HG03520 (cell line): Measurements from ENCODE around the gene QPCTL.

Source experiments
- ATAC-seq: cut with Tn5 transposase; IDR thresholded peaks from one replicate; pipeline ENCODE4 v1.9.1; 2021; ENCODE audit warnings: mild to moderate bottlenecking, moderate library complexity; ENCODE audit not compliant: unreplicated experiment

QPCTL gene

DNA sequence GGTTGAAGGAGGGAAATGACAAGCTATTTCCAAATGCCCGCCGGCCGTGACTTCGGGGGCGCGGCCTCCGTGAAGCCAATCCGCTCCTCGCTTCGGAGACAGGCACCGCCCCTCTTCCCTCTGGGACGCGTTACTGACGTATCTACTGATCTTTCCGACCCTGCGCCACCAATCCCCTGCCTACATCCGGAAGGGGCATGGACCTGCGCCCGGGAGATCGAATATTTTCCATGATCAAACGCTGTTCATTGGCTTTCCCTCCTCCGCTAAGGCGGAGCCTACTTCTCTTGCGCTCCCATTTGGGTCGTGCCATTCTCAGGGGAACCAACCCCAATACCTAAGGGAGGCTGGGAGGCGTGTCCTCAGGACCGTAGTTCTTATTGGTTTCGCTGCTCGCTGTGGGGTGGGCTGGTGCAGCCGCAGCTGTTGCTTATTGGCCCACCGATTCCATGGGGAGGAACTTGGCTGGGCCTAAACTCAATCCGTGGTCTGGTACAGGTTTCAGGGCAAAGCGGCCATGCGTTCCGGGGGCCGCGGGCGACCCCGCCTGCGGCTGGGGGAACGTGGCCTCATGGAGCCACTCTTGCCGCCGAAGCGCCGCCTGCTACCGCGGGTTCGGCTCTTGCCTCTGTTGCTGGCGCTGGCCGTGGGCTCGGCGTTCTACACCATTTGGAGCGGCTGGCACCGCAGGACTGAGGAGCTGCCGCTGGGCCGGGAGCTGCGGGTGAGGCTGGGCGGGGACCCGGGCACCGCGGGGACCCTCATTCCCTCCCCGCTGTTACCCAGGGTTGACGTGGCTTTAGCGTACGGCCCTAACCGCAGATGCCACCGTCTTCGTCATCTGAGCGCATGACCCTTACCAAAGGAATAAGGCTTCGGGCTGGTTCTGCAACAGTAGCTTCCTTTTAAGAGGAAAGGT lies at the start of gene QPCTL:
QPCTL (plus strand) TSS at position 480 of the 919 bp plus-strand sequence; CDS start at position 518, 38 bp downstream.
- ATAC-seq, result peak; percentile 80

DNA sequence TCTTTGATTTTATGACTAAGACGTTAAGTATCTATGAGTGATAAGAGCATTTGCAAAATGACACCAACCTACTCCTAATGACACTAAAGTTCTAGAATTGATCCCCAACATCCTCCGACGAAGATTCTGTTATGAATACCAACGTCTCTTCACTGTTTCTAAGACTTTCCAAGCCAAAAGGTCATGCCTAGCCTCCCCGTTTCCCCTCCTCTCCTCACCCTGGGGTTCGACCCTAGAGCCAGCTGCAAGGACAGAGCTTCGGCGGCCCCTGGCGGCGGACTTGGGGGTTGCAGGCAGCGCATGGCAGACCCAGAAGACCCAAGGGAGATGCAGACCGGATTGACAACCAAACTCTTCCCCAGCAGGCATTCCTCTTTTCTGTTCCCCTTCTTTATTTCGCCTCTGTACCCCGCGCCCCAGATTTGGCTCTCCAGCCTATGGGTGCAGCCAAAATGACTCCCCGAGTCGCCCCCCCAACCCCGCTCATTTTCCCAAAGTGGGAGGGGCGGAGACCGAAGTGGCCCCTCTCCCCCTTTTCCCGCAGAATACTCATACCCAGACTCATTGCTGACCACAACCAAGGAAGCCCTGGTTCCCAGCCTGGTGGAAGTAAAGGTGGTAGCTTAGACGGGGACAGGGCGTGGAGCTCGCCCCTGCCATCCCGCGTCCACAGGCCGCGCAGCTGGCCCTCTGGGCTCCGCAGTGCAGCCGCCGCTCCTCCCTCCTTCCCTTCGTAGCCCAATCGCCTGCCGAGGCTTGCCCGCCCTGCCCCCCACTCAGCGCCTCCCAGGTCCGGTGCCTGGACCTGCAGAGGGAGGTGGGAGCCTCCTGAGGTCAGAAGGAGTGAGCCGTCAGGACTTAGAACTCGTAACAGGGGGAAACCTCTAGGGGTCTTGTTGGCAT lies 49.2 kb upstream of the QPCTL start:
- no peak for ATAC-seq

DNA sequence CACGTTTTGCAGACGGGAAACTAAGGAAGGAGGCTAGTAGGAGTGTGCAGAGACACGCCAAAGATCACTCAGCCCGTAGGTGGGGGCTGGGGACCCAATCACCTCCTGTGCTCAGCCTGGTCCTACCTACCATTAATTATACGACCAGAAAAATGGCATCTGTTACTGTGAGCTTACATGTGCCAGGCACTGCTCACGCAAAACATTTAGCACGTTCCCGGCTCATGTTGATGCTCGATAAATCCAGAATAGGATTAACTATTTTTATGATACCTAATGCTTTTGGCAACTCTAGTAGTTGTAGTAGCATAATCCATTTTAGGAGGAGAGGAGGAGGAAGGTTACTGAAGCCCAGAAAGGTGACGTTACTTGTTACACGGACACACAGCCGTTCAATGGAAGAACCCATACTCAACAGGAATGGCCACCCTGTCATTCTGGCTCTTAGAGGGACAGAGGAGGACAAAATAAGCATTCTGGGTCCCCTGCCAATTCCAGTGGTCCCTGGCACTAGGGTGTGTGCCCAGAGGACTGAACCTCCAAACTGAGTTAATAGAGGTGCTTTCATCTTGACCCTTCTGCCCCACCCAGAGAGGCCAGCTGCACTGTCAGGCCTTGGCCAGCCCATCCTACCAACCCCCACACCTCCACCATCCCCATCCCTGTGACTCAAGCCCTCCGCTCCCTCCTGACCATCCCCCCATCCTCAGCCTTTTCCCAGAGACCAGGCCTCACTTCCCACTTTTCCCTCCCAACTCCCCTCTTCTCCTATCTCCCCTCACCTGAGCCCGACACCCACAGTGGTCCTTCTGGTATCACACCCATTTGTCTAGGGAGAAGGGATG lies 48.3 kb upstream of the QPCTL start:
- no peak for ATAC-seq

DNA sequence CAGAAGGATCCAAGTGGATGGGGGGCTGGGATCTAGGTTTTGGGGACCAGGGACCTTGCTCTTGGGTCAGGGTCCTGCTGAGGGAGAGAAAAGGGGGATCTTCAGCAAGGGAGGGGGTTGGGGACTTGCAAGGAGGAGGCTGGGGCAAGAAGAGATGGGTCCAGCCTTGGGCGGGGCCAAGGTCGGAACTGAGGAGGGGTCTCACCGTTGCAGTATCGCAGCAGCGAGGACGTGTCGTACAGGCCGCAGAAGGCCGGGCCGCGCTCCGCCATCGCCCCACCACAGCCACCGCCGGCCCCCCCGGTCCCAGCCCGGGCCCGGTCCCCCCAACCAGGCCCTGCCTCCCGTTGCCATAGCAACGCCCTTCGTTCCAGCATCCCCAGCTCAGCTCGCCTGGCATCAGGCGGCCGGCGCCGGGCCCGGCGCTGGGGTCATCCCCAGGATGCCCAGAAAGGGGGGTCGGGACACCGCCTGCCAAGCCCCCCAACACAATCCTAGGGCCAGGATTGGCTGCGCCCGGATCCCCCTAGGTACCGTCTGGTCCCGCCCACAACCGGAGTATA lies 47.3 kb upstream of the QPCTL start:
- ATAC-seq, result no peak

DNA sequence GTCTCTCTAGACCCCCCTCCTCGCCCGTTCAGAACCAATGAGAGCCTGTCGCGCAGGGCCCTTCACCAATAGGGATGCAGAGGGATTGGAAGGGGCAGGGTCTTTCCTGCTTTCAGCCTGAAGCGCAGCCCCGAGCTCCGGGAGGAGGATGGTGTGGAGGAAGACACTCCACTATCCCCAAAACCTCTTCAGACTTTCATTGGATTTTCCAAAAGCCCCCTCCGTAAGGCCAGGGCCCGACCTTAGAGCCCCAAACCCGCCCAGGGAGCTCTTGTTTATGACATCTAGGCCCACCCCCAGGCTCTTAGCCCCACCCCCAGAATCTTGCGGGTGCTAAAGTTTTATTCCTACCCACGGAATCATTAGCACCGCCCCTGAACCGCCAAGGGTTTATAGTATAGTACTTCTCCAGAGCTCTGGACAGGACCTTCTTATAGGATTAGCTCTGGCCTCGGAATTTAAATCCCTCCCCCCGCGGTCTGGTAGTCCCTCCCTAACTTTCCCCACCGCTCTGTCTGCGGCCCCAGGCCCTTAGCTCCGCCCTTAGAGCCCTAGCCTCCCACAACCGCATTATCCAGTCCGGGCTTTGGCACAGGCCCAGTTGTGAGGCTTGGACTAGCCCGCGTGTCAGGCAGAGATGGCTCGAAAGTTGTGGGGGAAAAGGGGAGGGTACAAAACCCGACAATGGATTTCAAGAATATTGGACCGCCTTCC lies 46.7 kb upstream of the QPCTL start:
- peak; percentile 26 for ATAC-seq

DNA sequence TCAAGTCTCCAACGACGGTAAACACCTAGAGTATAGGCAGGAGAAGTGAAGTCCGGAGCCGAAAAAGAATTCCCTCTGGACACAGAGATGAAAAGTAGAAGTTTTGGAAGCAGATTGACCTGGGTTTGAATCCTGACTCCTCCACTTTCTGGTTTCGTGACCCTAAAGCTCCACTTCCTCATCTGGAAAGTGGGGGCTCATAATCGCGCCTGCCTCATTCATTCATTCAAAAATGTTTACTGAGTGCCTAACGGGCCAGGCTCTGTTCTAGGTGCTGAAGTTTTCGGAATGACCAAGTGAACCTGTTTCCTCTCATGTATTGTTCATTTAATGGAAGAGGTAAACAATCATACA lies 46.1 kb upstream of the QPCTL start:
- no peak for ATAC-seq

DNA sequence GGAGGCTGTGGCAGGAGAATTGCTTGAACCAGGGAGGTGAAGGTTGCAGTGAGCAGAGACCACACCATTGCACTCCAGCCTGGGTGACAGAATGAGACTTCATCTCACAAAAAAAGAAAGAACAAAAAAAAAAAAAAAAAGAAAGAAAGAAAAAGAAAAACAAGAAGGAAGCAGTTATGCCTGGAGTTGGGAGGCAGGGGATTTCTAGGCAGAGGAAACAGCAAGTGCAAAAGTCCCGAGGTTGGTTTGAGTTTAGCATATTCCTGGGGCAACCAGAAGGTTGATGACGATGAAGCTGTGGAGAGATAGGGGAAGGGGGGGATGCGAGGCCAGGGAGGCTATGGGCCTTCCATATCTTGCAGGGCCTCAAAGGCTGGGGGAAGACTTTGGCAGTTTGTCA lies 41.7 kb upstream of the QPCTL start:
- no peak for ATAC-seq

DNA sequence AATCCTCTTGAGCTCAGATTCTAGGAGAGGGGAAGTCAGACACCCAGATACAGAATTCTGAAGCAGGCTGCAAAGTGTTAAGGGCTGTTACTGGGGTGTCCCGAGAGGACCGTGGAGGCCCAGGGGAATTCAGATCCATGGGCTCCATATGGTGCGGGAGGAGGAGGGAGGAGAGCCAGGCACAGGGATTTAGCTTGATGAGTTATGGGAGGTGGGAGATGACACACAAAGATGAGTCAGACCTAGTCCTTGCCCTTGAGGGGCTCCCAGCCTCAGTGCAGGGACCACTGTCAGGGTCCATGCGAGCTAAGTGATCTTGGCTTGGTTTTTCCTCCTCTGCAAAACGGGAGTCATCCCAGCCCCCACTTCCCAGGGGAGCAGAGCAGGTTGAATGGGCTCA lies 38.8 kb upstream of the QPCTL start:
- ATAC-seq, result no peak

DNA sequence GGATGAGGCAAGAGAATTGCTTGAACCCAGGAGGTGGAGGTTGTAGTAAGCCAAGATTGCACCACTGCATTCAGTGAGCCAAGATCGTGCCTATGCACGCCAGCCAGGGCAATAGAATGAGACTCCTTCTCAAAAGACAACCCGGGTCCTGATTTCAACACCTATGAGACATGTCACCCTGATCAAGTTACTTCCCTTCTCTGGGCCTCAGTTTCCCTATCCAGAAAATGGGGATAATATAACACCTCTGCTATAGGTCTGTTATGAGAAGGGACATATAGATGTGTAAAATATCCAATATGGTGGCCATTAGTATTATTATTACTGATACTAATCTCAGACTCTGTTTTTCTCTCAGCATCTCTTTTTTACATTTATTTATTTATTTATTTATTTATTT lies 37.4 kb upstream of the QPCTL start:
- no peak for ATAC-seq

DNA sequence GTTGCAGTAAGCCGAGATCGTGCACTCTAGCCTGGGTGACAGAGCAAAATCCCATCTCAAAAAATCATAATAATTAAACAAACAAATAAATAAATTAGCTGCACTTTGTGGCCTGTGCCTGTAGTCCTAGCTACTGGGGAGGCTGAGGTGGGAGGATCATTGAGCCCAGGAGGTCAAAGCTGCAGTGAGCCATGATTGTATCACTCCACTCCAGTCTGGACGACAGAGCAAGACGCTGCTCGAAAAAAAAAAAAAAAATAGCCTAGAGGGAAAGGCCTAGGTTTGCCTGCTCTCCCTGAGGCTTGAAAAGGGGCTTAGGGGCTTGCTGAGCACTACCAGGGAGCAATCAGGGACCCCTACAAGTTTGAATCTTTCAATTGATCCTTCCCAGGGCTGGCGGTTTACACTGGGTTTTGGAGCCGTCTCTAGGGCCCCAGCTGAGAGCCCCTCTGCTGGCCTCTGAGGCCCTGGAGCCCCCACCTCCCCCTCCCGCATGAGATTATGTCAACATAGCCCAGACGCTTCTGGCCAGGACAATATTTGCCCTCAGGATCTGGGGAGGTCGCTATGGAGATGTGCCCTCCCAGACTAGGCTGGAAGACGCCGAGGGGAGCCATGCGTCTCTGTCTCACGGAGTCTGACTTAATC lies 34.8 kb upstream of the QPCTL start:
- no peak for ATAC-seq

DNA sequence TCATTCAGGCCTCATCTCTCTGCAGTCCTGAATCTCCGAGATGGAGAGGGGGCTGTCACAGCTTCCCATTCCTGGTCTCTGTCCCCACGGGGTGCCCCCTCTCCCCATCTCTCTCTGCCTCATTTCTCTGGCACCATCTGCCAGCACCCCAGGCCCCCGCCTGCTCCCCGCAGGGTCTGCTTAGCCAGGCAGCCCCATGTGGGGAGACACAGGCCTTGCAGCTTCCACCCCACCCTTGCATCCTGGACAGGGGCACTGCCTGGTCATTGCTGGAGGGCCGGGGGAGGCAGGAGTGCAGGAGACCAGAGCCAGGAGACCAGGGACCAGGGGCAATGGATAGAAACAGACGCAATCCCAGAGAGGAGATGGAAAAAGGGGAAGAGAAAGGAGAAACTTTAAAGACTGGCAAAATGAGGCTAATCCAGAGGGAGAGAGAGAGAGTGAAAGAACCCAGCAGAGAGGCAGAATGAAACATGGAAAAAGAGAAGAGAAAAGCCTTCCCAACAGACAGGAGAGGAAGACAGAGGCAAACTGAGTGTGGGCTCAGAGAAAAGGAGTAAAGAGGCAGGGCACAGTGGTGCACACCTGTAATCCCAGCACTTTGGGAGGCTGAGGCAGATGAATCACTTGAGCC lies 33.3 kb upstream of the QPCTL start:
- ATAC-seq, result no peak

DNA sequence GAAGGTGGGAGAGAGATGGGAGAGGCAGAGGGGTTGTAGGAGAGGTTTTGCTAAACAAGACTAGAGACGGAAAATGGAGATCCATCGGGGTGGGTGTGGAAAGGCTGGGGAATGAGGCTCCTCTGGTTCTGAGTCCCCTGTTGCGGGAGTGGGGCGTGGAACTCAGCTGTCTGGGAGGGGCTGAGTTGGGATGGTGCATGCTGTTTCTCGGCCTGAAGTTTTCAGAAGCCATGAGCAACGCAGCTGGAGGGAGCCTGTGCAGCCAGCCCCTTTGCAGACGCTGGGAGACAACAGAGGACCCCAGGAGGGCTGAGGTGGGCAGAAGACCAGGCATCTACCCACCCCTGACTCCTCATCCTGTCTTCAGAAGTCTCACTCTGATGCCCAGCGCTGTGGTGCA lies 31.8 kb upstream of the QPCTL start:
- no peak for ATAC-seq

DNA sequence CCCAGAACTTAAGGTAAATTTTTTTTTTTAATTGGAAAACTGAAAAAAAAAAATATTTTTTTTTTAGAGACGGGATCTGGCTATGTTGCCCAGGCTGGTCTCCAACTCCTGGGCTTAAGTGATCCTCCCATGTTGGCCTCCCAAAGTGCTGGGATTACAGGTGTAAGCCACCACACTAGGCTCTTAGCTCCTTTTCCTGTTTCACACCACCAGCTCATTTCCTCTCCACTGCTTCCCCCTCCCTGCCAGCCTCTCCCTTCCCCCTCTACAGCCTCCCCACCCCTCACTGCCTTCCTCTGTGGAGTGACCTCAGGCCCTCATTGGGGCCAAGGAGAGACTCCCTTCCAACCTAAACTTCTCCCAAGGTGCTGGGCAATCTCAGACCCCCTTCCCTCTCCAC lies 28.7 kb upstream of the QPCTL start:
- ATAC-seq, result no peak

DNA sequence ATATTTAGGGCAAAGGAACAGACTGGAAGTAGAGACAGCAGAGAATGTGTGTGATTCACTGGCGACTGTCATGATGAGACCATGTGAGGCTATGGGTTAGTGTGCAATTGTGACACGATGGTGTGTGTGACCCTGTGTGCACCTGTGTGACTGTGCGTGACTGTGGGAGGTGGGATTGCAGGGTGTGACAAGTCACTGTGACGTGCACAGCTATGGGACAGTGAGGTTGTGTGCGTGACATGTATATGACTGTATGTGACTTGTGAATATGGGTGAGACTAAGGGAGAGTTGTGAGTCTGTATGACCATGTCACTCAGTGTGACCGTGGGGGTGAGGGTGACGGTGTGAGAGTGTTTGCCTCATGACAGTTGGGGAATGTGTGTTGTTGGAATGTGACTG lies 27.9 kb upstream of the QPCTL start:
- ATAC-seq, result no peak

DNA sequence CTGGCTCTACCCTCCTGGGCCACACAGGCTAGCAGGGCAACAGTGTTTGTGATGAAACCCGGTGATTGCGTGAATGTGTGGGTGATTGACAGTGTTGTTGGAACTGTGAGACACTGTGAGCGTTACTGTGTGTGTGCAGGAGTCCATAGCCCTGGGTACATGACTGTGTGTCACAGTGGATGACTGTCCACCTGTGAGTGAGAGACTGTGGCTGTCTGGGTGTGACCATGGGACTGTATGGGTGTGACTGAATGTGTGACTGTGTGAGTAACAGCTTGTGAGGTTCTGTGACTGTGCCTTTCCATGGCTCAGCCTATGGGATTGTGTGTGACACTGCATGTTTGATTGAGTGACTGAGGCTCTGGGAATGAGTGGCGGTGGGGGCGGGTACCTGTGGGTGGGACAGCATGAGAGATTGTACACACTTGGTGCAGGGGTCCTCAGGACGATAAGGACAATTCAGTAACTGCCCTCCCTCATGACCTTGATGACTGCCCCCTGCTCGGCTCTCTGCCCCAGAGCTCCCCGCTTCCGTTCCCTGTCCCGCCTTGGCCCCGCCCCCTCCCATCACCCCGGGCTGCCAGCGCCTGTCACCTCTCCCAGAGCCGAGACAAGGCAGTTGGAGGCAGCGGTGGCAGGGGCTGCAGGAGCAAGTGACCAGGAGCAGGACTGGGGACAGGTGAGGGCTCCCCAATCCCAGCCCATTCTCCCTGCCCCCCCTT lies 24.7 kb upstream of the QPCTL start, which contains the start of gene GIPR:
GIPR (plus strand) TSS at position 602 of the 722 bp plus-strand sequence. CDS start 1,300 bp downstream, outside the sequence.
- no peak for ATAC-seq

DNA sequence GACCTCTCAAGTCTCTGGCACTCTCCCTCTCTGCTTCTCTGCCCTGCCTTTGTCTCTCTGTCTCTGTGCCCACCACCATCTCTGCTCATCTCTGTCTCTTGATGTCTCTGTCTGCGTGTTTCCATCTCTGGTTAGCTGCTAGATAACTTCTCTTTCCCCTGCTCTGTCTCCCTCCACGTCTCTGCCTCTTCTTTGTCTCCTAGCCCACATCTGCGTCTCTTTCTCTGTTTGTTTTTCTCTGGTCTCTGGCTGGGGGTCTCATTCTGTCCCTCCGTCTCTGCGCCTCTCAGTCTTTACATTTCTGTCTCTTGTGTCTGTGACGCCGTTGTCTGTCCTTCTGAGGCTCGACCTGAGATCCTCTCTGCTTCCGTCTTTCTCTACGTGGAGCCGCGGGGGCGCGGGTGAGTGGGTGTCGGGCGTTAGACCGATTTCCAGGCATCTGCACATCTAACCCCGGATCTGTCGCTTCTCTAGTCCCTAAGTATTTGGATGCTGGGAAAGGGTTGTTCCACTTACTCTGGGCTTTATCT lies 24.1 kb upstream of the QPCTL start:
- no peak for ATAC-seq

DNA sequence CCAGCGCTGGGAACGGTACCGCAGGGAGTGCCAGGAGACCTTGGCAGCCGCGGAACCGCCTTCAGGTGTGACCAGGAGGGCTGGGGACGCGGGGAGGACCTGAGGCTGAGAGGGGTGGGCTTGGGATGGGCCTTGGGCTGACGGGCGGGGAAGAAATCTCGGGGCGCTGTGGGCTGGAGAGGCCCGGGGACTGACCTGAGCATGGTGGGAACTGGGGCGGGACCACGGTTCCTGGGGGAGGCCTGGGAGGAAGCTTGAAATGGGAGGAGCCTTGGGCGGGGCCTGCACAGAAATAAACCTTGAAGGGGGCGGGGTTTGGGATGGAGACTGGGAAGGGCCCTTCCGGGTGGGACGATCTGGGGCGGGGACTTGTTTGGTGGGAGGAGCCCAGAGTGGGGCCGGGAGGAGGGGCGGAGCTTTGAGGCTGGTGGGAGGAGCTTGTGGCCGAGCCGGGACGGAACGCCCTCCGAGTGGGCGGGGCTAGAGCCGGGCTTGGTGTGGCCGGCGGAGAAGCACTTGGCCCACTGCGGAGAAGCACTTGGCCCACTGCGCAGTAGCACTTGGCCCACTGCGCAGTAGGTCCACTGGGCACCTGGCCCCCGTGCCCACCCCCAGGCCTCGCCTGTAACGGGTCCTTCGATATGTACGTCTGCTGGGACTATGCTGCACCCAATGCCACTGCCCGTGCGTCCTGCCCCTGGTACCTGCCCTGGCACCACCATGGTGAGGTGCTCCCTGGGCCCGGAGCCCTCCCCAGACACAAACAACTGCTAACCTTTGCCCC lies 21.6 kb upstream of the QPCTL start:
- ATAC-seq, result no peak
